MG63 (cell line): ENCODE measurements around the gene C5orf63. TPM values are rescaled to one million over a fixed set of nuclear protein-coding genes. Genes with fewer than 3 reads are reported as not detected.
A peak's percentile ranks its signal among the peaks of the same experiment; 100 is the strongest.

Experiments
- DNase-seq: peaks from one replicate; pipeline ENCODE4 v3.0.0-alpha.2; 2020
- H3K27me3 ChIP-seq: fragments of 250-450 bp; sonication (Bioruptor Pico); 2 replicates; pipeline ENCODE4 v1.5.1; 2020; ENCODE audit warnings: mild to moderate bottlenecking, moderate library complexity
- H3K36me3 ChIP-seq: fragments of 250-450 bp; sonication (Bioruptor Pico); 2 replicates; pipeline ENCODE4 v1.5.1; 2020; ENCODE audit warnings: mild to moderate bottlenecking, moderate library complexity
- H3K4me3 ChIP-seq: fragments of 250-450 bp; sonication (Bioruptor Pico); 2 replicates; pipeline ENCODE4 v1.5.1; 2020; ENCODE audit warnings: mild to moderate bottlenecking, moderate library complexity
- H3K9me3 ChIP-seq: fragments of 250-450 bp; sonication (Bioruptor Pico); 2 replicates; pipeline ENCODE4 v1.5.1; 2020; ENCODE audit warnings: mild to moderate bottlenecking, moderate library complexity
- total RNA-seq: library from RNA; depleted of rRNA; stranded (reverse); fragments of >200 nt; shearing (Covaris generic); gene quantifications from 2 replicates; pipeline ENCODE4 v1.2.3, GENCODE V29; 2014; ENCODE audit warnings: low replicate concordance

Gene C5orf63
- total RNA-seq, 1 experiment from 2014 or later: 12.2 TPM

- Histone ChIP-seq H3K9me3 (no peaks in the 10 kb centered on the region; the same call in 1 of the 2 replicates), H3K36me3 (no peaks in the 10 kb centered on the region), H3K27me3 (no peaks in the 10 kb centered on the region; the same call in 1 of the 2 replicates), H3K4me3 (no peak overlapping the region)
- no peak for DNase-seq
Measured at GRCh38 chr5:127084656-127085055, 11.4 kb upstream of the C5orf63 start.

GRCh38 chr5:127083711-127084110 lies 10.4 kb upstream of the C5orf63 start:
- no peaks in the 10 kb centered on the region for H3K36me3 ChIP-seq
- no peaks in the 10 kb centered on the region; the same call in 1 of the 2 replicates for H3K27me3 ChIP-seq
- no peaks in the 10 kb centered on the region; the same call in 1 of the 2 replicates for H3K9me3 ChIP-seq
- no peak overlapping the region for H3K4me3 ChIP-seq
- DNase-seq: no peak

- Histone ChIP-seq H3K36me3 (no peaks in the 10 kb centered on the region), H3K9me3 (no peaks in the 10 kb centered on the region; the same call in 1 of the 2 replicates), H3K4me3 (no peak overlapping the region), H3K27me3 (no peaks in the 10 kb centered on the region; the same call in 1 of the 2 replicates)
- no peak for DNase-seq
Measured at GRCh38 chr5:127079994-127080491, 6.7 kb upstream of the C5orf63 start.

GRCh38 chr5:127077366-127077765 lies 4.1 kb upstream of the C5orf63 start:
- Histone ChIP-seq H3K9me3 (no peaks in the 10 kb centered on the region; the same call in 1 of the 2 replicates), H3K4me3 (no peak overlapping the region), H3K27me3 (no peaks in the 10 kb centered on the region)

GRCh38 chr5:127076315-127077129 lies 3.2 kb upstream of the C5orf63 start:
- Histone ChIP-seq H3K9me3 (no peaks in the 10 kb centered on the region), H3K27me3 (no peaks in the 10 kb centered on the region), H3K36me3 (no peaks in the 10 kb centered on the region), H3K4me3 (no peak overlapping the region)
- peak; percentile 50 for DNase-seq

More at GRCh38 chr5:127077366-127077765, 4.1 kb upstream of the C5orf63 start:
- no peak for DNase-seq
- no peaks in the 10 kb centered on the region for H3K36me3 ChIP-seq

GRCh38 chr5:127074466-127074865 lies 1.2 kb upstream of the C5orf63 start:
- DNase-seq: no peak
- H3K4me3 ChIP-seq: no peak overlapping the region

GRCh38 chr5:127070243-127070642 lies 3.1 kb downstream of the C5orf63 start:
- no peak for DNase-seq
- H3K27me3 ChIP-seq: no peaks in the 10 kb centered on the region
- H3K36me3 ChIP-seq: peaks cover 17% of the 10 kb centered on the region
- H3K4me3 ChIP-seq: no peak overlapping the region
- no peaks in the 10 kb centered on the region for H3K9me3 ChIP-seq

More at GRCh38 chr5:127074466-127074865, 1.2 kb upstream of the C5orf63 start:
- H3K36me3 ChIP-seq: peaks cover 17% of the 10 kb centered on the region
- no peaks in the 10 kb centered on the region for H3K9me3 ChIP-seq
- no peaks in the 10 kb centered on the region for H3K27me3 ChIP-seq

- no peak overlapping the region for H3K4me3 ChIP-seq
- DNase-seq: peak; percentile 74
- no peaks in the 10 kb centered on the region for H3K9me3 ChIP-seq
- H3K36me3 ChIP-seq: peaks cover 21% of the 10 kb centered on the region
- H3K27me3 ChIP-seq: no peaks in the 10 kb centered on the region
Measured at GRCh38 chr5:127068493-127069214, 4.6 kb downstream of the C5orf63 start.

- no peaks in the 10 kb centered on the region for H3K27me3 ChIP-seq
- H3K9me3 ChIP-seq: no peaks in the 10 kb centered on the region
- no peak overlapping the region for H3K4me3 ChIP-seq
Measured at GRCh38 chr5:127066721-127067120, 6.6 kb downstream of the C5orf63 start.

GRCh38 chr5:127064253-127064840 lies 9.0 kb downstream of the C5orf63 start:
- Histone ChIP-seq H3K4me3 (no peak overlapping the region), H3K36me3 (0 out of 2 replicates have a peak, but pooled peaks cover 4% of the 10 kb centered on the region), H3K27me3 (no peaks in the 10 kb centered on the region), H3K9me3 (no peaks in the 10 kb centered on the region)
- no peak for DNase-seq

More at GRCh38 chr5:127066721-127067120, 6.6 kb downstream of the C5orf63 start:
- no peak for DNase-seq
- peaks cover 21% of the 10 kb centered on the region for H3K36me3 ChIP-seq

GRCh38 chr5:127063257-127063913 lies 9.9 kb downstream of the C5orf63 start:
- 0 out of 2 replicates have a peak, but pooled peaks cover 4% of the 10 kb centered on the region for H3K36me3 ChIP-seq
- DNase-seq: no peak
- H3K9me3 ChIP-seq: no peaks in the 10 kb centered on the region
- no peak overlapping the region for H3K4me3 ChIP-seq
- H3K27me3 ChIP-seq: no peaks in the 10 kb centered on the region

- no peak overlapping the region for H3K4me3 ChIP-seq
- no peaks in the 10 kb centered on the region for H3K27me3 ChIP-seq
- peaks cover 16% of the 10 kb centered on the region for H3K36me3 ChIP-seq
- no peaks in the 10 kb centered on the region for H3K9me3 ChIP-seq
- no peak for DNase-seq
Measured at GRCh38 chr5:127061956-127062355, 11.3 kb downstream of the C5orf63 start.

- no peak overlapping the region for H3K4me3 ChIP-seq
- H3K36me3 ChIP-seq: peaks cover 20% of the 10 kb centered on the region
- no peaks in the 10 kb centered on the region for H3K9me3 ChIP-seq
- H3K27me3 ChIP-seq: no peaks in the 10 kb centered on the region
- no peak for DNase-seq
Measured at GRCh38 chr5:127061537-127061936, 11.8 kb downstream of the C5orf63 start.

GRCh38 chr5:127060470-127060985 lies 12.8 kb downstream of the C5orf63 start:
- DNase-seq: no peak
- H3K27me3 ChIP-seq: no peaks in the 10 kb centered on the region
- H3K4me3 ChIP-seq: no peak overlapping the region

GRCh38 chr5:127056896-127057295 lies 16.4 kb downstream of the C5orf63 start:
- Histone ChIP-seq H3K9me3 (no peaks in the 10 kb centered on the region), H3K36me3 (peaks cover 39% of the 10 kb centered on the region), H3K27me3 (no peaks in the 10 kb centered on the region), H3K4me3 (no peak overlapping the region)
- no peak for DNase-seq

More at GRCh38 chr5:127060470-127060985, 12.8 kb downstream of the C5orf63 start:
- H3K36me3 ChIP-seq: peaks cover 28% of the 10 kb centered on the region
- H3K9me3 ChIP-seq: no peaks in the 10 kb centered on the region
